Measurements from ENCODE around the gene OCIAD1.
"Not testable (repeated sequence)": the region's sequence is repeated elsewhere in the genome, so short reads cannot be mapped to it uniquely, and the experiment has no call there.

OCIAD1 gene

GRCh38 chr4:48830706-48831531, at the start of gene OCIAD1:
Gene OCIAD1, plus strand, starts transcription at chr4:48831088. Its CDS starts 1,537 bp downstream, at chr4:48832625.
- DNase-seq (ENCODE audit: low read depth in 2 of 3, low spot score in 1 of 3): peak; percentile 92 to 93 (median 92)

- DNase-seq (ENCODE audit: low read depth in 2 of 3, low spot score in 1 of 3): no peak
Observed at GRCh38 chr4:48781968-48782367, 48.9 kb upstream of the OCIAD1 start.

- DNase-seq (ENCODE audit: low read depth in 2 of 3, low spot score in 1 of 3): no peak
Observed at GRCh38 chr4:48785302-48785701, 45.6 kb upstream of the OCIAD1 start.

GRCh38 chr4:48786549-48786948, 44.3 kb upstream of the OCIAD1 start:
- no peak for DNase-seq (ENCODE audit: low read depth in 2 of 3, low spot score in 1 of 3)

GRCh38 chr4:48787056-48787455, 43.8 kb upstream of the OCIAD1 start:
- DNase-seq (ENCODE audit: low read depth in 2 of 3, low spot score in 1 of 3): no peak

- DNase-seq (ENCODE audit: low read depth in 2 of 3, low spot score in 1 of 3): no peak
Observed at GRCh38 chr4:48790561-48790960, 40.3 kb upstream of the OCIAD1 start.

- DNase-seq (ENCODE audit: low read depth in 2 of 3, low spot score in 1 of 3): no peak
Observed at GRCh38 chr4:48791313-48791712, 39.6 kb upstream of the OCIAD1 start.

- DNase-seq (ENCODE audit: low read depth in 2 of 3, low spot score in 1 of 3): no peak
Observed at GRCh38 chr4:48792348-48793006, 38.4 kb upstream of the OCIAD1 start.

- no peak for DNase-seq (ENCODE audit: low read depth in 2 of 3, low spot score in 1 of 3)
Observed at GRCh38 chr4:48795108-48795507, 35.8 kb upstream of the OCIAD1 start.

- DNase-seq (ENCODE audit: low read depth in 2 of 3, low spot score in 1 of 3): no peak
Observed at GRCh38 chr4:48796191-48796926, 34.5 kb upstream of the OCIAD1 start.

GRCh38 chr4:48796927-48797679, 33.8 kb upstream of the OCIAD1 start:
- DNase-seq (ENCODE audit: low read depth in 2 of 3, low spot score in 1 of 3): no peak

- no peak for DNase-seq (ENCODE audit: low read depth in 2 of 3, low spot score in 1 of 3)
Observed at GRCh38 chr4:48798117-48798516, 32.8 kb upstream of the OCIAD1 start.

GRCh38 chr4:48799157-48799556, 31.7 kb upstream of the OCIAD1 start:
- DNase-seq (ENCODE audit: low read depth in 2 of 3, low spot score in 1 of 3): no peak

GRCh38 chr4:48800155-48800554, 30.7 kb upstream of the OCIAD1 start:
- not testable (repeated sequence) for DNase-seq (ENCODE audit: low read depth in 2 of 3, low spot score in 1 of 3)

GRCh38 chr4:48801016-48801715, 29.7 kb upstream of the OCIAD1 start:
- no peak for DNase-seq (ENCODE audit: low read depth in 2 of 3, low spot score in 1 of 3)

- DNase-seq (ENCODE audit: low read depth in 2 of 3, low spot score in 1 of 3): no peak
Observed at GRCh38 chr4:48804584-48805301, 26.1 kb upstream of the OCIAD1 start.

GRCh38 chr4:48812866-48813265, 18.0 kb upstream of the OCIAD1 start:
- no peak for DNase-seq (ENCODE audit: low read depth in 2 of 3, low spot score in 1 of 3)

- DNase-seq (ENCODE audit: low read depth in 2 of 3, low spot score in 1 of 3): no peak
Observed at GRCh38 chr4:48813964-48814363, 16.9 kb upstream of the OCIAD1 start.

GRCh38 chr4:48815483-48815882, 15.4 kb upstream of the OCIAD1 start:
- DNase-seq (ENCODE audit: low read depth in 2 of 3, low spot score in 1 of 3): no peak

- DNase-seq (ENCODE audit: low read depth in 2 of 3, low spot score in 1 of 3): not testable (repeated sequence)
Observed at GRCh38 chr4:48816297-48816696, 14.6 kb upstream of the OCIAD1 start.

All from stimulated activated CD4-positive, alpha-beta T cell treated with anti-CD3 and anti-CD28 coated beads, Interleukin-12 subunit alpha, Interleukin-12 subunit beta, amount 100 ng/mL, for 48 hours (primary cell).